GM21576 (cell line): ENCODE results near the gene MET.
A peak's percentile ranks its signal among the peaks of the same experiment; 100 is the strongest.
"Not testable (repeated sequence)": the region's sequence is repeated elsewhere in the genome, so short reads cannot be mapped to it uniquely, and the experiment has no call there.

Experiments
- ATAC-seq: cut with Tn5 transposase; IDR thresholded peaks from one replicate; pipeline ENCODE4 v1.9.1; 2021; ENCODE audit warnings: mild to moderate bottlenecking, moderate library complexity; ENCODE audit not compliant: unreplicated experiment

The MET gene

DNA sequence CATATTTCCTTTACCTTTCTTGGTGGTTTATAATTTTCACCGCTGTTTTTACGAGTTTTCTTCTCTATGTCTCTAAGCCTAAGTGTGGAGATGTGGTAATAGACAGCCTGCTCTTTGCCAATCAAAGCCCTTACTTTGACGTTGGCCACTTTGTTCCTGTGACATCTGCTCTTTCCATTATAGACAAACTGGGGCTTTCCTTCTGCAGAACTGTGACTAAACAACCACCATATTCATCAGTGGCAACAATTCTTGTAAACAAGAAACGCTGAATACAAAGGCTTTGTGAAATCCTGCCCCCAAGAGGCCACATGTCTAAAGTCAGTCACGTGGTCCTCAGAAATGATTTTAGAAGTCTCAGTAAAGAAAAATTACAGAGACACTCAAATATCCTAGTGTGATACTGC is 130.8 kb downstream of the MET start:
- peak; percentile 81 for ATAC-seq

DNA sequence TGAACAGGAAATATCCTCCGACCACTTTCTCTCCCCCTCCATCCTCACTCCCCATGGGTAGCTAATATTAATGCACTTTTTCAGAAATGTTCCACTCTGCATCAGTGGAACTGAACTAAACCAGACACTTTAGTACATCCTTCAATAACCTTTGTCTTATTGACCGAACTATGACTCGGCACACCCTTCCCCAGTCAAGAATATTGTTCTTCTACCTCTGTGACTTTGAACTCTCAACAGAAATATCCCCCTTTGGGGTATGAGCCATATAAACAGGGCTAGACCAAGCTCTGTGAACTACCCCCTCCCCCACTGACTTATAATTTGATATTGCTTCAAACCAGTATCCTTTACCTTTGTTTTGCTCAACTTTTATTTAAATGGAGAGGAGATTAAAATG is 132.5 kb downstream of the MET start:
- no peak for ATAC-seq

DNA sequence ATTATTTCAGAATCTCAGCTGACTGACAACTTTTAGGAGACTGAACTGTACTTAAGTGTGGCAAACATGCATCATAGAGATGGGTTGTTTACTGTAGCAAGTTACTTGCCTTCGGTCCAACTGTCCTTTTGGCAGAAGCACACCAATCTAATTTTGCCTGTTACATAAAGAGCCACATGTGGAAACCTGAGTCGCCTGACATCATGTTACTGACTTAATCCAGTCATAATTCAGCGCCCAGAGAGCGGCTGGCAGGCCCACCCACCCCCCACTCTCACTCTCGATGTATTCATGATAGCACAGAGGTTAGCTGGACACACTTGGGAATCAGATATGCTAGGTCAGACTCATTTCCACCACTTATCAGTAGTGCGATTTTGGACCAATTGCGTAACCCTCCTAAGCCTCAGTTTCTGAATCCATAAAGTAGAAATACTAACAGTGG is 133.1 kb downstream of the MET start:
- ATAC-seq, result no peak

- no peak for ATAC-seq
Measured at GRCh38 chr7:116806046-116806944, 134.3 kb downstream of the MET start.

DNA sequence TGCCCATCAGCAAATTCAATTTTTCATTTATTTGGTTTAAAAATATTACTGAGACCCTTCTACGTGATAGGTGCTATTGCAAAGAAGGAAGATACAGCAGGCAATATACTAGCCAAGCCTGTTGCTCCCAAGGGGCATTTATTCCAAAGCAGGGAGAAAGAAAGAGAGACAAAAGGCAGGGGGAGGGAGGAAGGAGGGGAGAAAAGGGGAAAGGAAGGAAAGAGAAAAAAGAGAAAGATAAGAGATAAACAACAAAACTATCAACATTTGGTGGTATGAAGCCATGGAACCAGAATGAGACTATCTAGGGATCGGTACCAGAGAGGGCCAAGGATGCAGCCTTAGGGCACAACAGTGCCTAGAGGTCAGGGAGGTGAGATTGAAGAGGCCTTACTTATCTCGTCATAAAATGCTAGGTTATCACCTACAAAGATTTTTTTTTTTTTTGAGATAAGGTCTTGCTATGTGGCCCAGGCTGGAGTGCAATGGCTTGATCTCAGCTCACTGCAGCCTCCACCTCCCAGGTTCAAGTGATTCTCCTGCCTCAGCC is 135.1 kb downstream of the MET start:
- ATAC-seq, result no peak

DNA sequence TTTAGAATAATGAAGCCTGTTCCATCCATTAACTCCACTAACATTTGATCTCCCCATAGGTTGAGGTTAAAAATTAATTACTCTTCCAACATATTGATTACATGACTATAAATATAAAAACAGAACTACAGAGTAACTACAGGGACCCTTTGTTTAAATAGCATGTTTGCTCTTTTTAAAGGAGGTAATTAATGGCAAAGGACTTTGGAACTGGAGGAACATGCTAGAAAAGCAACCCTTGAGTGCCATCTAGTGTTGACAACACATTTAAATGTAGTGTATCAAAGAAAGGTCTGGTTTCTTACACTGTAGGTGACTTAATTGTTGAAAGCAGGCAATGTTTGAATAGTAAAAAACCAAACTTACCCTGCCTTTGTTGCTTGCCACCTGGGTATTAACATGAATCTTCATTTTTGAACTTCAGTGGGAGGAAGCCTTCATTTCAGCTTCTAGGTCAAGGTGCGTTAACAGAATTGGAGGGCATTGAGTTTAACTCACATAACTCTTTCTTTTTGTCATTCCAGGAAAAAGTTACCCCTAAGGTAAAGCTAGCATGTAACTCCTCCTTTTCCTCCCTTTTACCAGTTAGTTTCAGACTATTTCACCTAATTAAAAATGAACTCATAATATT is 137.8 kb downstream of the MET start:
- no peak for ATAC-seq

- ATAC-seq, result no peak
Measured at GRCh38 chr7:116810267-116811116, 138.5 kb downstream of the MET start.

DNA sequence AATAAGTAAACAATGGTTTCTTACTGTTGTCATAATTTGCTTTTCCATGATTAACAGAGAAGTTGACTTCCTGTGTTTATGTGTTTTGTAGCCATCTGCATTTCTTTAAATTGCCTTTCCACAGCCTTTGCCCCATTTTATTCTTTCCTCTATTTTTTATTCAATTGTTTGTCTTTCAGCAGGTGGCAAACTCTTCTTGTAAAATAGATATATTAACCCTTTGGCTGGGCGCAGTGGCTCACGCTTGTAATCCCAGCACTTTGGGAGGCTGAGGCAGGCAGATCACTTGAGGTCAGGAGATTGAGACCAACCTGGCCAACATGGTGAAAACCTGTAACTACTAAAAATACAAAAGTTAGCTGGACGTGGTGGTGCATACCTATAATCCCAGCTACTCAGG is 139.8 kb downstream of the MET start:
- no peak for ATAC-seq

DNA sequence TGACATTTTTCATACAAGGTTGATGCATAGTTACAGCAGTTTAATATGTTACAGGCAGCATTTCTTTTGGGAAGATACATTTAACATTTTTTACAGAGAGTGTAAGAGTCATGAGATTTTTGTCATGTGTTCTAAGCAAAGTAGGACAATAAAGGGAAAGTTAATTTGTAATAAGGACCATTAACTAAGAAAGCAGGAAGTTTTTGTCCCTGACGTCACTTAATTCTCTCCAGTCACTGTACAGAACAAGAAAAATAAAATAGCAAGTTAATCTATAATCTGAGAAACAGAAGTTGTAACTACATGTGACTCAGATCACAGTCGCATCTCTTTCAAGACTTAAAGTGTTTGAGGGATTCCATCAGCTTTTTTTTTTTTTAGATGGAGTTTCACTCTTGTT is 140.9 kb downstream of the MET start:
- no peak for ATAC-seq

- ATAC-seq, result not testable (repeated sequence)
Measured at GRCh38 chr7:116813371-116813770, 141.4 kb downstream of the MET start.

DNA sequence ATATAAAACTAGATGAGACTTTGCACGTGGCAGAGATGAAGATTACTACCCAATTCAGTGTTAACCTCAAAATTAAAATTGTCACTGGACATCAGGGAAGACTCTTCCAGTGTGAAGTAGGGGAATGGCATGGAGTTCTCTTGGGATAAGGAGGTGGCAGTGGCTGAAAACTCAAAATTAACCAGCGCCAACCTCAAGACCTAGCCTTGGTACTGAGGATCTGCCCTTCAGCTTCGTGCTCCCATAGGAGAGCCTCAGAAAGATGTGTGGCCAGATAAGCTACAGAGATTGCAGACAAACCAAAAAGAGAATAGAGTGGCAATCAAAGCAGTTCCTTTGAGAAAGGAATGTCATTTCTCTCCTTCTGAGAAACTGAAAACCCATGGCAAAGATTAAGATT is 143.0 kb downstream of the MET start:
- ATAC-seq, result no peak

GRCh38 chr7:116820149-116820548 is 148.2 kb downstream of the MET start:
- no peak for ATAC-seq

- not testable (repeated sequence) for ATAC-seq
Measured at GRCh38 chr7:116821647-116822046, 149.7 kb downstream of the MET start.

- ATAC-seq, result no peak
Measured at GRCh38 chr7:116824449-116824848, 152.5 kb downstream of the MET start.

- ATAC-seq, result no peak
Measured at GRCh38 chr7:116828281-116828680, 156.3 kb downstream of the MET start.

DNA sequence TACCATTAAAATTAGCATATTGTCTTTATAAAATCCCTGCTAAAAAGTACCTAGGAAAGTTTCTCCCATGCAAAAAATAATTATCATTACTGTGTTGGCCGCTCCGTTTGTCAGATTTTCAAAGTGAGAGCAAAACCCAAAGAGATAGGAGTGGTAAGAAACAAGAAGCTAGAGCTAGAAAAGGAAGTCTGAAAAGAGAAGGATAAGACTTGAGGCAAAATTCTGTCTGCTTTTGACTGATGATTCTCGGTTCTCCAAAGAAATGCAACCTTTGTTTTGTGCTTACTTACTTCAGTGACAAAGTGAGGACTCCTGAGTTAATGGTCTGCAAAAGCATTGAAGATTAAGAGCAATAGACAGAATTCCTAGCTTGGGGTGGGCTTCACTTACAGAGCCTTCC is 157.0 kb downstream of the MET start:
- ATAC-seq, result no peak

GRCh38 chr7:116829493-116829892 is 157.5 kb downstream of the MET start:
- ATAC-seq, result no peak

- no peak for ATAC-seq
Measured at GRCh38 chr7:116832692-116833091, 160.7 kb downstream of the MET start.

DNA sequence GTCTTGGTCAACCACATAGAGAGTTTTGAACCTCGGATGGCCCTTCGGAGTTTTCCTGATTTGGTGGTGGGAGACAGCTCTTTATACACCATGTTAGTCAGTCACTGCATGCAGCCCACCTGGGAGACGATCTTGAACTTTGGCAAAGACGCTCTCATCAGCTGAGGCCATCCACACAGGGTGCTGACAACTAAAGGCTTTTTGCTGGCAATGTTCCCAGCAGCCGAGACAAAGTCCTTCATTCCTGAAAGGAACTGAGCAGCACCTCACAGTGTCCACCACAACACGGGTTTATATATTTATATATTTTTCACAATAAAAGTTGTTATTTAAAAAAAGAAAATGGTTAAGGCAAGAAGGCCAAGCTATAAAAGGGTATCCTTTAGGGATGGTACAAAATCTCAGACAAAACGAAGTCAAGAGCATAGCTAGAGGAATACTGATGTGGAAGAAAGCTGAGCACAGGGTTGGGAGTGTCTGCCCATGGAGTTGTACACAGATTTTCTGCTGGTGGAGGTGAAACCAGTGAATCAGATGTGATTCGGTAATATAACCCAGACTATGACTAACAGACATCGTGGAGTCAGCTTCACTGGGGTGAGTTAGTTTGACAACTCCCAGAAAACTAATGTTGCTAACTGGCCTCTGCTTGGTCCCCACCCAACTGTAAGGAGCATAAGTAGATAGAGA is 163.0 kb downstream of the MET start:
- no peak for ATAC-seq

DNA sequence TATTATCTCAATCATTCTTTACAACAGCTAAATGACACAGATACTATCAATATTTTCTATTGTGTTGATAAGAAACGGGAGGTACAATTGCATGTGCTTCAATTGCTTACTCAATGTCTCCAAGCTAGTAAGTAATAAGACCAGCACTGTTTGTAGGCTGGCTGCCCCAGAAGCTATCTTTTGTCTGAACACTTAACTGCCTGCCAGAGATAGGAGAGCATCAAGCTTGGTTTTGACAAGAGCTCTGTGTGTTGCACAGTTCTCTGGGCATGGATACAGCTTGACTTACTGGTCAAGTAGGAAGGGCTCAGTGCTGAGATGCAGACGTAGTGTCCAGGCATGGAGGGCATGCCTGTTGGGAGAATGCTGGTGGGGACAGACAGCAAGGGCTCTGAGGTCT is 164.1 kb downstream of the MET start:
- no peak for ATAC-seq

DNA sequence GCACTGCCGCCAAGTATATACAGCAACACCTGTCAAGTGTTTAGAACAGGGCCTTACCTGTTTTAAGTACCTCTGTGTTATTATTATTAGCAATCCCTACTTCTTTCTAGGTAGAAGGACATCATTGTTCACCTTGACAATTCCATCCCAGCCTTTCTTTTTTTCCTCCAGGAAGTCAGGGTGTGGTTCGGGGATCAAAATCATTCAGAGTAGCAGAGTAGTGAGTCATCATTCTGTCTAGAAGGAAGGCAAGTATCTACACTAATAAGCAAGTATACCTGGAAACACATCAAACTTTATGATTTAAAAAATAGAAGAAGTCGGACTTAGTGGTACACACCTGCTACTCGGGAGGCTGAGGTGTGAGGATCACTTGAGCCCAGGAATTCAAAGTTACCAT is 164.9 kb downstream of the MET start:
- ATAC-seq, result no peak
